Peyer's patch (tissue), 4 donors: ENCODE data around the gene FRMD4A.

Source experiments
- CTCF ChIP-seq, 6 experiments: fragments of 450-650 bp in 4 of 6; fragments of 200-600 bp in 2 of 6; sonication (generic) in 1 of 6; IDR thresholded peaks; one replicate each; pipeline ENCODE4 v1.5.1; 2017 to 2019; ENCODE audit warnings: antibody characterized with exemption in 6 of 6, mild to moderate bottlenecking in 3 of 6, moderate library complexity in 1 of 6
- POLR2A ChIP-seq, 2 donors: fragments of 450-650 bp; IDR thresholded peaks; one replicate each; pipeline ENCODE4 v1.5.1; 2017; ENCODE audit warnings: antibody characterized with exemption in 2 of 2, mild to moderate bottlenecking in 2 of 2, moderate library complexity in 2 of 2

- no peak for TF ChIP-seq CTCF (IDR thresholded peaks at IDR 0.05)
- TF ChIP-seq POLR2A (IDR thresholded peaks at IDR 0.05), result no peak
Measured at GRCh38 chr10:14360515-14360914, 29.8 kb upstream of the FRMD4A start.
